Measurements from ENCODE around the gene SYCP2L. TPM values are rescaled to one million over a fixed set of nuclear protein-coding genes. Genes with fewer than 3 reads are reported as not detected.
"Not testable (repeated sequence)": the region's sequence is repeated elsewhere in the genome, so short reads cannot be mapped to it uniquely, and the experiment has no call there.

The SYCP2L gene
- total and polyA plus RNA-seq, 7 donors = 0.09 to 22.1 (median 0.71) TPM; not detected in 2

GRCh38 chr6:10896691-10897090 is 9.8 kb downstream of the SYCP2L start:
- Histone ChIP-seq H3K27me3 (no peaks in the 10 kb centered on the region), H3K27ac (no peak overlapping the region), H3K4me3 (no peak overlapping the region), H3K36me3 (no peaks in the 10 kb centered on the region), H3K4me1 (no peaks in the 10 kb centered on the region), H3K9me3 (no peaks in the 10 kb centered on the region)
- DNase-seq = no peak
- 70 to 81% methylated on average over 3 of the region's 3 CpGs for WGBS, 2 donors
- TF ChIP-seq EP300 (IDR thresholded peaks at IDR 0.05) = no peak
- no peak for TF ChIP-seq POLR2A (IDR thresholded peaks at IDR 0.05)
- TF ChIP-seq POLR2AphosphoS5 (IDR thresholded peaks at IDR 0.05) = no peak
- TF ChIP-seq CTCF (IDR thresholded peaks at IDR 0.05) = no peak
- intact Hi-C loops (cut with DNase I) = no loop called here

- TF ChIP-seq POLR2AphosphoS5 (IDR thresholded peaks at IDR 0.05) = no peak
- TF ChIP-seq POLR2A (IDR thresholded peaks at IDR 0.05) = no peak
- TF ChIP-seq CTCF (IDR thresholded peaks at IDR 0.05) = no peak
- TF ChIP-seq EP300 (IDR thresholded peaks at IDR 0.05) = no peak
- WGBS, 2 donors = 86 to 91% methylated on average over 4 of the region's 4 CpGs
- H3K4me1 ChIP-seq = no peaks in the 10 kb centered on the region
- no peaks in the 10 kb centered on the region for H3K27me3 ChIP-seq
- H3K4me3 ChIP-seq = no peak overlapping the region
- H3K9me3 ChIP-seq = no peaks in the 10 kb centered on the region
- DNase-seq = no peak
- no peaks in the 10 kb centered on the region for H3K36me3 ChIP-seq
- intact Hi-C loops (cut with DNase I) = no loop called here
- no peak overlapping the region for H3K27ac ChIP-seq
Measured at GRCh38 chr6:10901770-10902169, 14.9 kb downstream of the SYCP2L start.

GRCh38 chr6:10904015-10904414 is 17.2 kb downstream of the SYCP2L start:
- Histone ChIP-seq H3K27me3 (no peaks in the 10 kb centered on the region), H3K36me3 (no peaks in the 10 kb centered on the region), H3K4me3 (no peak overlapping the region), H3K9me3 (no peaks in the 10 kb centered on the region), H3K27ac (no peak overlapping the region), H3K4me1 (no peaks in the 10 kb centered on the region)
- intact Hi-C loops (cut with DNase I) = no loop called here
- 94 to 96% methylated on average over 7 of the region's 7 CpGs for WGBS, 2 donors
- no peak for DNase-seq
- TF ChIP-seq CTCF (IDR thresholded peaks at IDR 0.05) (no peak), POLR2AphosphoS5 (IDR thresholded peaks at IDR 0.05) (no peak), POLR2A (IDR thresholded peaks at IDR 0.05) (no peak), EP300 (IDR thresholded peaks at IDR 0.05) (no peak)

- H3K9me3 ChIP-seq = peaks cover 0 to 5% (median 0%) of the 10 kb centered on the region in 4 donors
- no peaks in the 10 kb centered on the region for H3K36me3 ChIP-seq
- no peaks in the 10 kb centered on the region for H3K27me3 ChIP-seq
- DNase-seq = no peak
- H3K4me3 ChIP-seq = no peak overlapping the region
- H3K4me1 ChIP-seq = no peaks in the 10 kb centered on the region
- 73 to 93% methylated on average over 1 of the region's 1 CpG for WGBS, 2 donors
- no peak overlapping the region for H3K27ac ChIP-seq
- intact Hi-C loops (cut with DNase I) = no loop called here
- TF ChIP-seq EP300 (IDR thresholded peaks at IDR 0.05) = no peak
- TF ChIP-seq CTCF (IDR thresholded peaks at IDR 0.05) = no peak
- no peak for TF ChIP-seq POLR2A (IDR thresholded peaks at IDR 0.05)
- no peak for TF ChIP-seq POLR2AphosphoS5 (IDR thresholded peaks at IDR 0.05)
Measured at GRCh38 chr6:10908228-10908627, 21.4 kb downstream of the SYCP2L start.

- H3K9me3 ChIP-seq; intact Hi-C loops (cut with DNase I); H3K4me1 ChIP-seq; H3K36me3 ChIP-seq; DNase-seq; H3K27me3 ChIP-seq; H3K27ac ChIP-seq; H3K4me3 ChIP-seq: not testable (repeated sequence)
- 96% methylated on average over 3 of the region's 3 CpGs for WGBS, 2 donors
Measured at GRCh38 chr6:10919520-10919919, 32.7 kb downstream of the SYCP2L start.

All from sigmoid colon (tissue), 7 donors.